ENCODE data around the gene WNT6.

WNT6 gene

DNA sequence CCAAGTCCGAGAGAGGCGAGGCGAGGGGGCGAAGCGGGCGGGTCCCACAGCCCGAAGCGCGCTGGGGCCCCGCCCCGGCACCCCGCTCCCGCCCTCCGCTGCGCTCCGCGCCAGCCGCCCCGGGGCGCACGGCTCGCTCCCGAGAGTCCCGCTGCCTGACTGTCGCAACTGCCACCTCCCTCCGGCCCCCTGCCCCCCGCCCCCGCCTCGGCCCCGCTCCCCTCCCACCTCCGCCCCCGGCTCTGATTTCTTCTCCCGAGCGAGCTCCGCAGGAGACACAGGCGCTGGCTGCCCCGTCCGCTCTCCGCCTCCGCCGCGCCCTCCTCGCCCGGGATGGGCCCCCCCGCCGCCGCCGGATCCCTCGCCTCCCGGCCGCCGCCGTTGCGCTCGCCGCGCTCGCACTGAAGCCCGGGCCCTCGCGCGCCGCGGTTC lies at the start of gene WNT6:
Gene WNT6 (plus strand): TSS at position 250 of the 432 bp plus-strand sequence. CDS start 233 bp downstream, outside the sequence.
- Histone ChIP-seq H3K27ac (no peak within 1 kb of the TSS), H3K4me3 (peak within 1 kb of the TSS; percentile 30 to 64 (median 52); a peak in 18 of 20 replicates), H3K36me3 (no peaks in the 10 kb centered on the region), H3K9ac (no peak within 1 kb of the TSS), H4K20me1 (peaks cover 0 to 72% (median 33%) of the 10 kb centered on the region in 11 experiments; a peak in 16 of 22 replicates), H3K4me2 (peak within 1 kb of the TSS; percentile 69 to 86 (median 76)), H3K9me3 (replicated peaks in 1 of 11) (peaks cover 0 to 5% (median 0%) of the 10 kb centered on the region in 11 experiments; a peak in 1 of 22 replicates), H3K4me1 (peaks cover 8 to 19% (median 13%) of the 10 kb centered on the region in 10 experiments; a peak in 19 of 20 replicates), H3K27me3 (peaks cover 96 to 100% (median 100%) of the 10 kb centered on the region in 11 experiments)
- no peak for TF ChIP-seq Cebpa-rat (IDR thresholded peaks at IDR 0.05)

DNA sequence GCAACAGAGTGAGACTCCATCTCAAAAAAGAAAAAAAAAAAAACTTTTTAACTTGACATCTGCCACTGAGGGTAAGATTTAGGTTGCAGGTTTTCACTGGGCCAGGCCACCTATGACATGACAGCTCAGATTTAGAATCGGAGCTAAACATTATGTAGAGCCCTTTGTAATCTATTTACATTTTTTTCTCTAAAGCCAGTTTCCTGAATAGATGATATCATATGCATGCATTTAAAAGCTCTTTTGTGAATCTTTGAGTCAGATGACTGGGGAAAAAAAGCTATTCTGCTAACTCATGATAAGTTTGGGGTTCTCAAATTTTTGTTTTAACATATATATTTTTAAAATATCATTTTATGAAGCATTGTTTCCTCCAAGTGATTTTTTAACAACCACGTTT lies 49.3 kb upstream of the WNT6 start:
- Histone ChIP-seq H3K4me2 (peak overlapping the region in 2 of 11 experiments; percentile 76 to 80; a peak in 5 of 22 replicates), H3K27ac (peak overlapping the region in 2 of 11 experiments; percentile 71 to 82; a peak in 2 of 22 replicates), H3K4me1 (peaks cover 14 to 97% (median 18%) of the 10 kb centered on the region in 10 experiments), H3K9me3 (replicated peaks in 1 of 11) (peaks cover 0 to 1% (median 0%) of the 10 kb centered on the region in 11 experiments; a peak in 6 of 22 replicates), H3K27me3 (peaks cover 10 to 95% (median 32%) of the 10 kb centered on the region in 11 experiments), H3K36me3 (no peaks in the 10 kb centered on the region), H3K9ac (no peak overlapping the region; a peak in 2 of 22 replicates), H4K20me1 (peaks cover 0 to 26% (median 0%) of the 10 kb centered on the region in 11 experiments; a peak in 2 of 22 replicates), H3K4me3 (no peak overlapping the region)
- TF ChIP-seq Cebpa-rat (IDR thresholded peaks at IDR 0.05), result no peak

DNA sequence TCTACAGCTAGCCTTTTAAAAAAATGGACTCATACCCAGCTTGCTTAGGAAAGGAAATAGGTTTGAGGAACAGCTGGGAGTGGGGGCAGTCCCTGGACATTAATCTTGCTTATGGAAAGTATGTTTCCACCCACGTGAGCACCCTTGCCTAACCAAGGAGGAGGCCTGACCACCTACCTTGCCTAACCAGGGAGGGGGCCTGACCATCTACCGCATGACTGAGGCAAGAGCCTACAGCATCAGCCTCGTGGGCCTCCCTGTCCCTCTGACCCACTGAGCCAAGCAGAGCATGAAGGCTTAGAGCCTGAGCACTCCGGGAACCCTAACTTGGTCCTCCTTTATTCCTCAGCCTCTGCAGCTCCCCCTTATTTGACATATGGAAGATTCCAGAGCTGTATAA lies 48.2 kb upstream of the WNT6 start:
- Histone ChIP-seq H4K20me1 (peaks cover 0 to 26% (median 0%) of the 10 kb centered on the region in 11 experiments; a peak in 2 of 22 replicates), H3K4me2 (peak overlapping the region in 3 of 11 experiments; percentile 27 to 80 (median 76); a peak in 6 of 22 replicates), H3K9ac (peak overlapping the region in 2 of 11 experiments; percentile 36 to 55; a peak in 2 of 22 replicates), H3K27me3 (peaks cover 5 to 89% (median 23%) of the 10 kb centered on the region in 11 experiments; a peak in 15 of 22 replicates), H3K27ac (peak overlapping the region in 3 of 11 experiments; percentile 47 to 82 (median 71); a peak in 6 of 22 replicates), H3K36me3 (no peaks in the 10 kb centered on the region), H3K4me3 (no peak overlapping the region), H3K9me3 (replicated peaks in 1 of 11) (no peaks in the 10 kb centered on the region), H3K4me1 (peaks cover 4 to 97% (median 6%) of the 10 kb centered on the region in 10 experiments)
- peak in 3 of 11 experiments; percentile 34 to 82 (median 77); a peak in 4 of 22 replicates for TF ChIP-seq Cebpa-rat (IDR thresholded peaks at IDR 0.05)

DNA sequence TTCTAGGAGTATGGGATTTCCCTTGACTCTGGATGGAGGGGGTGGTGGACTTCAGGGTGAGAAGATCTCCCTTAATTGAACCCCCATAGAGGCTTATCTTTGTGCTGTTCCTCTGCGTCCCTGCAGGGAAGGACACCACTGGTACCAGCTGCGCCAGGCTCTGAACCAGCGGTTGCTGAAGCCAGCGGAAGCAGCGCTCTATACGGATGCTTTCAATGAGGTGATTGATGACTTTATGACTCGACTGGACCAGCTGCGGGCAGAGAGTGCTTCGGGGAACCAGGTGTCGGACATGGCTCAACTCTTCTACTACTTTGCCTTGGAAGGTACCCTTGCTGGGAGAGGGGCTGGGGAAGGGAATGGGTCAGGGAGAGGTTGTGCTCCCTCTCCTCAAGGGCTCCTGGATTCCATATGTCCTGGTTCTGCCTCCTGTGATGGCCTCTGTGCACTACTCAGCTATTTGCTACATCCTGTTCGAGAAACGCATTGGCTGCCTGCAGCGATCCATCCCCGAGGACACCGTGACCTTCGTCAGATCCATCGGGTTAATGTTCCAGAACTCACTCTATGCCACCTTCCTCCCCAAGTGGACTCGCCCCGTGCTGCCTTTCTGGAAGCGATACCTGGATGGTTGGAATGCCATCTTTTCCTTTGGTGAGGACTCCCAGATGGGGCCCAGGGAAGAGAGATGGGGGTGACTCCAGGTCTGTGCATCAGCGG lies 47.3 kb upstream of the WNT6 start:
- no peak for TF ChIP-seq Cebpa-rat (IDR thresholded peaks at IDR 0.05)
- H3K9me3 ChIP-seq (replicated peaks in 1 of 11), result no peaks in the 10 kb centered on the region

DNA sequence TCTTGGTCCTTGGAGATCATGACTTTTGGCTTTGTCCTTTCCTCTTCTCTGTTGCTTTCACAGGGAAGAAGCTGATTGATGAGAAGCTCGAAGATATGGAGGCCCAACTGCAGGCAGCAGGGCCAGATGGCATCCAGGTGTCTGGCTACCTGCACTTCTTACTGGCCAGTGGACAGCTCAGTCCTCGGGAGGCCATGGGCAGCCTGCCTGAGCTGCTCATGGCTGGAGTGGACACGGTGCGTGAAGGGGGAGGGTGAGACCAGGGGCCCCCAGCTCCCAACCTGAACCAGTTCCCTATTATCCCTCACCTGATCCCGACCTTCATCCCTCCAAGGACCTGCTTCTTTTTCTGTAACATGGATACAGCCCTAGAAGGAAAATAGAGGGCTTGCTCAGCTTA lies 46.7 kb upstream of the WNT6 start:
- Histone ChIP-seq H3K4me2 (peak overlapping the region in 2 of 11 experiments; percentile 76 to 80; a peak in 4 of 22 replicates), H3K4me3 (no peak overlapping the region), H3K36me3 (no peaks in the 10 kb centered on the region), H3K9me3 (replicated peaks in 1 of 11) (no peaks in the 10 kb centered on the region), H4K20me1 (peaks cover 0 to 26% (median 0%) of the 10 kb centered on the region in 11 experiments; a peak in 2 of 22 replicates), H3K27me3 (peaks cover 0 to 81% (median 9%) of the 10 kb centered on the region in 11 experiments; a peak in 12 of 22 replicates), H3K9ac (no peak overlapping the region), H3K4me1 (peaks cover 0 to 97% (median 0%) of the 10 kb centered on the region in 10 experiments; a peak in 7 of 20 replicates), H3K27ac (peak overlapping the region in 1 of 11 experiments; percentile 82; a peak in 1 of 22 replicates)
- TF ChIP-seq Cebpa-rat (IDR thresholded peaks at IDR 0.05), result no peak

More for the DNA sequence above, 47.3 kb upstream of the WNT6 start:
- Histone ChIP-seq H3K4me3 (no peak overlapping the region), H3K4me2 (peak overlapping the region in 3 of 11 experiments; percentile 27 to 80 (median 76); a peak in 5 of 22 replicates), H3K4me1 (peaks cover 0 to 97% (median 0%) of the 10 kb centered on the region in 10 experiments; a peak in 7 of 20 replicates), H3K36me3 (no peaks in the 10 kb centered on the region), H3K27ac (peak overlapping the region in 3 of 11 experiments; percentile 47 to 82 (median 71); a peak in 6 of 22 replicates), H3K27me3 (peaks cover 4 to 87% (median 15%) of the 10 kb centered on the region in 11 experiments; a peak in 15 of 22 replicates), H4K20me1 (peaks cover 0 to 26% (median 0%) of the 10 kb centered on the region in 11 experiments; a peak in 2 of 22 replicates), H3K9ac (peak overlapping the region in 2 of 11 experiments; percentile 36 to 55; a peak in 2 of 22 replicates)

DNA sequence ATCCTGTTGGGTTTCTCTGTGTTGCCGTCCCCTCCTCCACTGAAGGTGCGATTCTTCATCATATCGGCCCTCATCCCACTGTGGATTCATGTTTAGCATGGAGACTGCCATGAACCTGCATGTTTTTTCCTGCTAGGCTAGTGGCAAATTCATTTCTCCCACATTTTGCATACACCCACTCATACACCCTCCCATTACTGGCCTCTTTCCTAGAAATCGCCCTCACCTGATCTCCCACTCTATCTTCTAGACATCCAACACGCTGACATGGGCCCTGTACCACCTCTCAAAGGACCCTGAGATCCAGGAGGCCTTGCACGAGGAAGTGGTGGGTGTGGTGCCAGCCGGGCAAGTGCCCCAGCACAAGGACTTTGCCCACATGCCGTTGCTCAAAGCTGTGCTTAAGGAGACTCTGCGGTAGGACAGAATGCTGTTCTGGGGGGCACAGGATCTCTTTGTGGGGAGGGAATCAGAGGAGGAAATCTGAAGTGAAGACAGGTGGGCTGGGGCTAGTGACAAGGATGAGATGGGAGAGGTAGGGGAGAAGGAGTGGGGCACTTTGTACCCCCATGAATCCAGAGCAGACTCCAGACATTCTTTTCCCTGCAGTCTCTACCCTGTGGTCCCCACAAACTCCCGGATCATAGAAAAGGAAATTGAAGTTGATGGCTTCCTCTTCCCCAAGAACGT lies 45.7 kb upstream of the WNT6 start:
- no peak for TF ChIP-seq Cebpa-rat (IDR thresholded peaks at IDR 0.05)
- Histone ChIP-seq H3K27me3 (peaks cover 0 to 70% (median 0%) of the 10 kb centered on the region in 11 experiments; a peak in 9 of 22 replicates), H3K36me3 (no peaks in the 10 kb centered on the region), H3K9me3 (replicated peaks in 1 of 11) (no peaks in the 10 kb centered on the region), H4K20me1 (peaks cover 0 to 26% (median 0%) of the 10 kb centered on the region in 11 experiments; a peak in 2 of 22 replicates), H3K4me1 (peaks cover 0 to 100% (median 0%) of the 10 kb centered on the region in 10 experiments; a peak in 7 of 20 replicates), H3K4me3 (no peak overlapping the region; a peak in 1 of 20 replicates), H3K27ac (peak overlapping the region in 1 of 11 experiments; percentile 46; a peak in 1 of 22 replicates), H3K4me2 (peak overlapping the region in 3 of 11 experiments; percentile 22 to 80 (median 76); a peak in 6 of 22 replicates), H3K9ac (no peak overlapping the region)

DNA sequence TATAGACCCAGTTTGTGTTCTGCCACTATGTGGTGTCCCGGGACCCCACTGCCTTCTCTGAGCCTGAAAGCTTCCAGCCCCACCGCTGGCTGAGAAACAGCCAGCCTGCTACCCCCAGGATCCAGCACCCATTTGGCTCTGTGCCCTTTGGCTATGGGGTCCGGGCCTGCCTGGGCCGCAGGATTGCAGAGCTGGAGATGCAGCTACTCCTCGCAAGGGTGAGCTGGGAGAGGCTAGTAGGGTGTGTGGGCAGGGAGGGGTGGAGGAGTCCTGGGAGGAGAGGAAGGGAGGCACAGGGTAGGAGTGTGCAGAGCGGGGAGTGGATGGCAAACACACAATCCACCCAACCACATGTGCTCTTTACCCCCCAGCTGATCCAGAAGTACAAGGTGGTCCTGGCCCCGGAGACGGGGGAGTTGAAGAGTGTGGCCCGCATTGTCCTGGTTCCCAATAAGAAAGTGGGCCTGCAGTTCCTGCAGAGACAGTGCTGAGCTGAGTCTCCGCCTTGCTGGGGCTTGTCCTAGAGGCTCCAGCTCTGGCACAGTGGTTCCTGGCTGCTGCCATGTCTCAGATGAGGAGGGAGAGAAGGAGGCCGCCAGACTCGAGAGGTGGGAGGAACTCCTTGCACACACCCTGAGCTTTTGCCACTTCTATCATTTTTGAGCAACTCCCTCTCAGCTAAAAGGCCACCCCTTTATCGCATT lies 44.9 kb upstream of the WNT6 start:
- Histone ChIP-seq H3K9ac (no peak overlapping the region; a peak in 1 of 22 replicates), H3K9me3 (replicated peaks in 1 of 11) (no peaks in the 10 kb centered on the region), H3K27me3 (peaks cover 0 to 63% (median 0%) of the 10 kb centered on the region in 11 experiments; a peak in 9 of 22 replicates), H4K20me1 (peaks cover 0 to 30% (median 0%) of the 10 kb centered on the region in 11 experiments; a peak in 2 of 22 replicates), H3K4me3 (no peak overlapping the region), H3K36me3 (no peaks in the 10 kb centered on the region), H3K4me2 (peak overlapping the region in 3 of 11 experiments; percentile 22 to 80 (median 76); a peak in 6 of 22 replicates), H3K27ac (peak overlapping the region in 1 of 11 experiments; percentile 46; a peak in 1 of 22 replicates), H3K4me1 (peaks cover 0 to 100% (median 0%) of the 10 kb centered on the region in 10 experiments; a peak in 7 of 20 replicates)
- no peak for TF ChIP-seq Cebpa-rat (IDR thresholded peaks at IDR 0.05)
